NCI-H2107 (cell line): ENCODE results near the gene TMEM176A.

Experiments used
- DNase-seq: peaks from one replicate; lab custom pipeline; 2025; lab: John Stamatoyannopoulos, UW

The TMEM176A gene

DNA sequence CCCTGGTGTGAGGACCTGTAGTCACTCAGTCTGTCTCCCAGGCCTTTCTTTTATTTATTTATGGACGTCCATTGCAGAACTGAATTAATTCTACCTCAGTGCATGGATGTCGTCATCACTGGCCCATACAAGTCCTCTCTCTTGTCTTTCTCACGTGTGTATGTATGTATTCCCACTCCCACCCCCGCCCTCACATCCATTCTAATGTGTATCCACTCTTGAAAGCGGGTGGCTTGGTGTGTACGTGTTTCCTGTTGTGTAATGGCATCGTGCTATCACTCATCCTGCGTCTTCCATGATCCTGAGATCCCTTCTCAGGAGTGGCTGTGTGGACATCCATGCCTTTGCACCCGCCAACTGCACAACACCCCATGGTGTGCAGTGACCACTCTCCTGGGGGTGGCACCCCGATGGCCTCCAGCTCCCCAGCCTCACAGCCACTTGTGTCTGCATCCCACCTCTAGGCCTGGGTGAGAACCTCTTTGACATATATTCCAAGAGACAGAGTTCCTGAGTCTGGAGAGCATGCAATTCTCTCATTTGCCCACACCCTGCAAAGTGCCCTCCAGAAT, 48.7 kb downstream of the TMEM176A start:
- no peak for DNase-seq

DNA sequence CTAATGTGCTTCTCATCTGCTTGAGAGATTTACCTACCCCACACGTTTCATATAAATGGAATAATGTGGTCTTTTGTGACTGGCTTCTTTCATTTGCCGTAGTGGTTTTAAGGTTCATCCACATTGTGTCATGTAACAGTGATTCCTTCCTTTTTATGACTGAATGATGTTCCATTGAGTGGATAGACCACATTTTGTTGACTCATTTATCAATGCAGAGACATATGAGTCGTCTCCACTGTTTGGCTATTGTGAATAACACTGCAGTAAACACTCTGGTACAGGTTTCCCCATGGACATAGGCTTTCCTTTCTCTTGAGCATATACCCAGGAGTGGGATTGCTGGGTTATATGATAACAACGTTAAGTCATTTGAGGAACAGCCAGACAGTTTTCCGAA, 49.7 kb downstream of the TMEM176A start:
- no peak for DNase-seq

DNA sequence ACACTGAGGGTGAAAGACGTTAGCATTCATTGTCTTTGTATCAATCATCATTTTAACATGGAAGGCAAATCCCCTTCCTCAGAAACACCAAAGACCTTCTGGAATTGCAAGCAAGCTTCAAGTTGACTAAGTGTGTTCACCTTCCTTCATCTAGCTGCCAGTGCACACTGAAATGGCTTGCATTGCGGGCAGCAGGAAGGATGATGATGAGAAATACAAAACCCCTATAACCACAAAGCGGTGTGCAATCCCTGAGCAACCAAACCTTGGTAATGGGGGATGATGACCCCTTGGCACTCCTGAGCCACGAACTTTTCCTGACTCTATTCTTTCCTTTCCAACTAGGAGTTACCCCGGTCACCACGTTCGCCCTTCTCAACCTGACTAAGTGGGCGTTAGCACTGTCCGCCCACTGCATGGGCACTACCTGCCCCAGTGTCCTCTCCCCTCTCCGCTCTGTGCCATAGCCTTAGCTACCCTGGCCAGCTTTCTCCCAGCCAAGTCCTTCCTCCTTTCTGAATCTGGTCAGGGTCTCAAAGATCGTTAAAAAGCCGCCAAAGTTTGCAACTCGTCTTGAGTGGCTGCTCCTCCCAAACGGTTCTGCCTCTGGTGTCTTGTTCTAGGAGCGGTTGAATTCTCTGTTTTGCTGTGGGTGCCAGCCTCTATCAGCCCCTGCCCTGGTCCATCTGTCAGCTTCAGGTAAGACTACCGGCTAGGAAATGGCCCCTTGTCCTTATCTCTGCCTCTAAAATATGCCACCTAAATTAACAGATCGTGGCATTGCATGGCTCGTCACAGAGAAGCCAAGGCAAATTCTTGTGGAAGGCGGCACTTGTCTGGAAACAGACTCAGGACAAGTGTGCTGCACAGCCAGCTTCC, 51.2 kb downstream of the TMEM176A start:
- DNase-seq, result no peak

DNA sequence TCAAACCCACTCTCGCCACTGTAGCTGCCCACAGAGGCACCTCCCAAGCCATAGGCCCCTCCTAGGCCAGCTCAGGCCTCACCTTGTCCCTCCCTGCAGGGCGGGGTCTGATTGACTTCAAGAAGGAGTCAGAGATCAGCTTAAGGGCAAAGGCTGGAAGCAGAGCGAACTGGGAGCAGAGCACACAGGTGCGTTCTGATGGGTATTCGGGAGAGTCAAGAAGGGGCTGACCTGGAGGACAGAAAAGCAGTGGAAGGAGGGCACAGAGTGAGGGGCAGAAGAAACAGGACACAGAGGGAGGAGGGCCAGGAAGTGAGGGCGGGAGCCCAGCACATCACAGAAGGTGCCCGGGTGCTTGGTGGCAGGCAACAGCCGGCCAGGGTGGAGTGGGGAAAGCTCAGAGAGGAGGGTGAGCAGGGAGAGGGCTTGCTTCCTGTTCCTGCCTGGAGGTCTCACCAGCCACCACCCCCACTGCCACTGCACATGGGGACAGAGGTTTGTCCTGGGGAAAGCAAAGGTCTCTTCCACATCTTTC, 51.9 kb downstream of the TMEM176A start, which contains the start of gene AOC1:
Gene AOC1 (plus strand): TSS at position 147 of the 535 bp plus-strand sequence. CDS start 3,954 bp downstream, outside the sequence.
- no peak for DNase-seq

DNA sequence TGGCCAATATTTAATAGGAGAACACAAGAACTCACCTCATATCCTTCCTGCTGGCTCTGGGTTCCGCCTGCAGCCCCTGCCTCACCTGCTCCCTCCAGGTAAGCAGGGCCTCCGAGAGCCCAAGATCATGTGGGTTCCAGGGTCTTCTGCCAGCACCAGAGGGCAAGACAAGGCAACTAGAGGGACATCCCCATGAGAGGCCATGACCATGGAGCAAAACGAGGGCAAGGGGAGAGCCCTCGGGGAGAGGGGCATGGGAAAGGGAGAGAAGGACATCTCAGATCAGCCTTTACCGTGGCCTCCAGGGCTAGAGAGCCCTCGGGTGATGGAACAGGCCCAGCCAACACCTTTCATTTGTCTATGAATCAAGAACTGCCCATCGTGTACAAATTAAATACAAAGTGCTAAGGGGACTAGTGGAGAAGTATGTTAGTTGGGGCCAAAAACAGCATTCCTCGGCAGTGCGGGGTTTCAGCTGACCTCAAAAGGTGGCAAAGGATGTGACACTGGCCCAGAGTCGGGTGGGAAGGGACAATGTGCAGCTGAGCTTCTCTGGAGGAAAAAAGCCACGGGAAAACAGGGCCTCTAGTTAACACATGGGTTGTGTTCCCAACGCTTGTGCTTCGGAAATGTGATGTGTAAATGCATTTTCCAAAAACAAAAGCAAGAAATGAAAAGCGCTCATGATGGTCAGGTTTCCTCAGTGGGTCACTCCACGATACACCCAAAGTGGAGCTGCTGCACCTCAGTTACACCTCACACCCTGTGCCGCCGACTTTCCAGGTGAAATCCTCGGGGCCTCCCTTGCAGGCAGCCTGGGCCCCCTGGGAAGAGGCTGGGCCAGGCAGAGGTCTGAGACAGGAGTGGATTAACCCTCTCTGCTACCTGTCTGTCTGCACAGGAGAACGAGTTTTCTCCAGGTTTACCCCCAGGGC, 53.8 kb downstream of the TMEM176A start:
- no peak for DNase-seq
